H9 (cell line): ENCODE results near the gene SPP1. TPM values are rescaled to one million over a fixed set of nuclear protein-coding genes. Genes with fewer than 3 reads are reported as not detected.

ENCODE experiments used
- DNase-seq: peaks from one replicate; pipeline ENCODE4 v3.0.0-alpha.2; 2017
- H2AFZ ChIP-seq: one replicate; pipeline ENCODE4 v1.6.1; 2013; ENCODE audit warnings: mild to moderate bottlenecking, low read length, control low read depth, moderate library complexity
- H2AK5ac ChIP-seq: 2 replicates; pipeline ENCODE4 v1.6.1; 2013; ENCODE audit warnings: low read length, control low read depth, mixed read lengths; ENCODE audit not compliant: insufficient read length
- H2BK120ac ChIP-seq: one replicate; pipeline ENCODE4 v1.6.1; 2013; ENCODE audit warnings: low read depth, mild to moderate bottlenecking, low read length, control low read depth, inconsistent platforms; ENCODE audit not compliant: poor library complexity, severe bottlenecking
- H2BK12ac ChIP-seq: 2 replicates; pipeline ENCODE4 v1.6.1; 2013; ENCODE audit warnings: low read length, control low read depth, mixed read lengths, low read depth; ENCODE audit not compliant: insufficient read length
- H2BK15ac ChIP-seq: 2 replicates; pipeline ENCODE4 v1.6.1; 2013; ENCODE audit warnings: low read depth, low read length, control low read depth
- H2BK20ac ChIP-seq: one replicate; pipeline ENCODE4 v1.6.1; 2013; ENCODE audit warnings: low read depth, mild to moderate bottlenecking, low read length, control low read depth, inconsistent platforms; ENCODE audit not compliant: poor library complexity, severe bottlenecking
- H2BK5ac ChIP-seq: 2 replicates; pipeline ENCODE4 v1.6.1; 2013; ENCODE audit warnings: low read length, control low read depth, mixed read lengths; ENCODE audit not compliant: insufficient read length
- H3K14ac ChIP-seq: 2 replicates; pipeline ENCODE4 v1.6.1; 2013; ENCODE audit warnings: low read length, control low read depth; ENCODE audit not compliant: insufficient read depth
- H3K18ac ChIP-seq: 2 replicates; pipeline ENCODE4 v1.6.1; 2013; ENCODE audit warnings: low read depth, mild to moderate bottlenecking, mixed read lengths, low read length, control low read depth; ENCODE audit not compliant: insufficient read length
- H3K23ac ChIP-seq: 2 replicates; pipeline ENCODE4 v1.6.1; 2013; ENCODE audit warnings: low read length, control low read depth, mixed read lengths, low read depth; ENCODE audit not compliant: insufficient read length
- H3K23me2 ChIP-seq: 2 replicates; pipeline ENCODE4 v1.6.1; 2013; ENCODE audit warnings: low read depth, mild to moderate bottlenecking, mixed read lengths, low read length, control low read depth; ENCODE audit not compliant: insufficient read length, poor library complexity, severe bottlenecking
- H3K27ac ChIP-seq: 2 replicates; pipeline ENCODE4 v1.5.1; 2013; ENCODE audit warnings: low read length, control low read depth, mixed read lengths, low read depth; ENCODE audit not compliant: insufficient read length
- H3K27me3 ChIP-seq: 2 replicates; pipeline ENCODE4 v1.6.1; 2013; ENCODE audit warnings: low read length, control low read depth, inconsistent platforms; ENCODE audit not compliant: insufficient read depth
- H3K4ac ChIP-seq: 2 replicates; pipeline ENCODE4 v1.6.1; 2013; ENCODE audit warnings: low read depth, mild to moderate bottlenecking, control low read depth, inconsistent platforms, low read length, moderate library complexity
- H3K4me1 ChIP-seq: 2 replicates; pipeline ENCODE4 v1.6.1; 2013; ENCODE audit warnings: low read length, control low read depth, inconsistent platforms; ENCODE audit not compliant: insufficient read depth
- H3K4me2 ChIP-seq: 2 replicates; pipeline ENCODE4 v1.6.1; 2013; ENCODE audit warnings: low read length, control low read depth, mixed read lengths; ENCODE audit not compliant: insufficient read length, insufficient read depth
- H3K56ac ChIP-seq: 2 replicates; pipeline ENCODE4 v1.6.1; 2013; ENCODE audit warnings: low read depth, mild to moderate bottlenecking, mixed read lengths, low read length, control low read depth; ENCODE audit not compliant: insufficient read length
- H3K79me1 ChIP-seq: 2 replicates; pipeline ENCODE4 v1.6.1; 2013; ENCODE audit warnings: low read depth, mild to moderate bottlenecking, moderate library complexity, low read length, control low read depth, inconsistent platforms; ENCODE audit not compliant: insufficient read depth, poor library complexity, severe bottlenecking
- H3K79me2 ChIP-seq: 2 replicates; pipeline ENCODE4 v1.6.1; 2013; ENCODE audit warnings: low read length, control low read depth, inconsistent platforms; ENCODE audit not compliant: insufficient read depth
- H3K9ac ChIP-seq: 2 replicates; pipeline ENCODE4 v1.6.1; 2013; ENCODE audit warnings: low read length, control low read depth, mixed read lengths; ENCODE audit not compliant: insufficient read length; ENCODE audit errors: extremely low read depth
- H3K9me3 ChIP-seq: one replicate; pipeline ENCODE4 v1.6.1; 2013; ENCODE audit warnings: low read depth, low read length, inconsistent platforms; ENCODE audit not compliant: control insufficient read depth
- H3T11ph ChIP-seq: one replicate; pipeline ENCODE4 v1.6.1; 2013; ENCODE audit warnings: mild to moderate bottlenecking, low read length, control low read depth, inconsistent platforms
- H4K20me1 ChIP-seq: one replicate; pipeline ENCODE4 v1.6.1; 2013; ENCODE audit not compliant: control insufficient read depth, insufficient read length, insufficient read depth
- H4K5ac ChIP-seq: 2 replicates; pipeline ENCODE4 v1.6.1; 2013; ENCODE audit warnings: low read depth, mild to moderate bottlenecking, mixed read lengths, low read length, control low read depth; ENCODE audit not compliant: insufficient read length
- H4K8ac ChIP-seq: replicated peaks from 2 replicates; pipeline ENCODE4 v1.6.1; 2013; ENCODE audit warnings: low read length, control low read depth, mixed read lengths, low read depth; ENCODE audit not compliant: insufficient read length
- H4K91ac ChIP-seq: 2 replicates; pipeline ENCODE4 v1.6.1; 2013; ENCODE audit warnings: low read depth, mild to moderate bottlenecking, moderate library complexity, mixed read lengths, low read length, control low read depth; ENCODE audit not compliant: insufficient read length
- H3K27ac Mint-ChIP-seq, 3 experiments: 2 replicates in 2 of 3; 3 replicates in 1 of 3; pipeline ENCODE4 v1.8.0; 2020 to 2021; ENCODE audit warnings: mixed read lengths in 3 of 3, mild to moderate bottlenecking in 1 of 3, moderate library complexity in 1 of 3
- H3K27me3 Mint-ChIP-seq: 2 replicates; pipeline ENCODE4 v1.8.0; 2021; ENCODE audit warnings: low read depth, mild to moderate bottlenecking, moderate library complexity, mixed read lengths
- H3K36me3 Mint-ChIP-seq, 3 experiments: 2 replicates in 2 of 3; 3 replicates in 1 of 3; pipeline ENCODE4 v1.8.0; 2020 to 2021; ENCODE audit warnings: low read depth in 3 of 3, mixed read lengths in 3 of 3; ENCODE audit not compliant: insufficient read depth in 1 of 3
- H3K4me1 Mint-ChIP-seq, 2 experiments: 2 replicates each; pipeline ENCODE4 v1.8.0; 2020; ENCODE audit warnings: mixed read lengths in 2 of 2
- H3K4me3 Mint-ChIP-seq, 2 experiments: 2 replicates in 1 of 2; 3 replicates in 1 of 2; pipeline ENCODE4 v1.8.0; 2020 to 2021; ENCODE audit warnings: mild to moderate bottlenecking in 2 of 2, mixed read lengths in 2 of 2, moderate library complexity in 1 of 2
- H3K9me3 Mint-ChIP-seq, 2 experiments: 2 replicates in 1 of 2; 3 replicates in 1 of 2; pipeline ENCODE4 v1.8.0; 2020; ENCODE audit warnings: mild to moderate bottlenecking in 2 of 2, mixed read lengths in 2 of 2, moderate library complexity in 1 of 2
- CTCF ChIP-seq: fragments of 200-600 bp; sonication (generic); conservative IDR thresholded peaks from 3 replicates; pipeline ENCODE4 v1.8.0; 2021; ENCODE audit warnings: antibody characterized with exemption, mild to moderate bottlenecking
- WGBS: extraction: QIAGEN DNeasy Blood & Tissue Kit; methylation state at CpG from one replicate; pipeline ENCODE4 v1.1.7; 2013; ENCODE audit warnings: missing lambda C conversion rate, low lambda C conversion rate, mixed read lengths; ENCODE audit not compliant: insufficient read length; ENCODE audit errors: extremely low coverage; 5-methylcytosine and 5-hydroxymethylcytosine counted together
- total RNA-seq: library from RNA; stranded (reverse); gene quantifications from 2 replicates; pipeline ENCODE4 v1.2.1, GENCODE V29; 2021

SPP1 gene
- total RNA-seq, 1 experiment from 2014 or later: 13.2 TPM

- no peaks in the 10 kb centered on the region for H4K20me1 ChIP-seq
- no CpG with 5 or more reads among the region's 5 CpGs for WGBS
- Mint-ChIP-seq H3K4me3 (no peak overlapping the region), H3K27ac (no peak overlapping the region), H3K4me1 (peaks cover 25 to 32% of the 10 kb centered on the region in 2 experiments), H3K27me3 (no peaks in the 10 kb centered on the region), H3K36me3 (peaks cover 0 to 8% (median 2%) of the 10 kb centered on the region in 3 experiments; a peak in 4 of 7 replicates), H3K9me3 (no peaks in the 10 kb centered on the region)
- H4K8ac ChIP-seq: no peak overlapping the region
- H3K18ac ChIP-seq: no peak overlapping the region
- H2AK5ac ChIP-seq: no peak overlapping the region
- no peak overlapping the region for H3K4ac ChIP-seq
- H3K14ac ChIP-seq: no peak overlapping the region
- no peak overlapping the region for H3K23ac ChIP-seq
- no peak overlapping the region for H3K9ac ChIP-seq
- H3K9me3 ChIP-seq: no peaks in the 10 kb centered on the region
- H3K23me2 ChIP-seq: peaks cover 4% of the 10 kb centered on the region
- H3K4me1 ChIP-seq: peaks cover 3% of the 10 kb centered on the region; the same call in 1 of the 2 replicates
- H2BK12ac ChIP-seq: no peak overlapping the region
- H2BK15ac ChIP-seq: no peak overlapping the region
- no peak overlapping the region for H3K27ac ChIP-seq
- H3K79me1 ChIP-seq: no peaks in the 10 kb centered on the region
- no peak overlapping the region for H2BK5ac ChIP-seq
- H3K79me2 ChIP-seq: no peaks in the 10 kb centered on the region
- no peak overlapping the region for H4K91ac ChIP-seq
- no peak overlapping the region for H3T11ph ChIP-seq
- no peak overlapping the region for H2AFZ ChIP-seq
- H3K27me3 ChIP-seq: no peaks in the 10 kb centered on the region
- H2BK20ac ChIP-seq: no peak overlapping the region
- TF ChIP-seq CTCF: no peak
- H2BK120ac ChIP-seq: no peak overlapping the region
- H4K5ac ChIP-seq: no peak overlapping the region
- no peak for DNase-seq
- H3K4me2 ChIP-seq: no peak overlapping the region
- H3K56ac ChIP-seq: no peak overlapping the region
Measured at GRCh38 chr4:87977521-87978278, 2.2 kb downstream of the SPP1 start.
